Measurements from ENCODE around the gene MYO1G.

MYO1G gene

DNA sequence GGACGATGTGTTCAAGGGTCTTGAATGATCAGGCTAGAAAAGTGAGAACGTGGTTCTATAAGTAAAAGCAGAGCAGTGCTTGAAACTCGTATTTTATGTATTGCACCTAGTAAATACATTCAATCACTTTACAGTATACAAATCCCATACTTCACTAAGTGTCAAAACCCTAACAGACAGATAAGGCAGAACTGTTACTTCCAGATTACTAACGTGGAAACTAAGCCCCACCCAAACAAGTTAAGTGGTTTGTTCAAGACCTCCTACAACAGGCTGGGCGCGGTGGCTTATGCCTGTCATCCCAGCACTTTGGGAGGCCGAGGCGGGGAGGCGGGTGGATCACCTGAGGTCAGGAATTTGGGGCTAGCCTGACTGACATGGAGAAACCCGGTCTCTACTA lies 9.2 kb upstream of the MYO1G start:
- Mint-ChIP-seq H3K27ac (no peak overlapping the region), H3K36me3 (peaks cover 40% of the 10 kb centered on the region), H3K4me3 (peak overlapping the region; percentile 99), H3K9me3 (no peaks in the 10 kb centered on the region), H3K4me1 (peaks cover 46% of the 10 kb centered on the region)
- ATAC-seq (no peak), DNase-seq (ENCODE audit: low spot score in 2 of 2) (no peak)

DNA sequence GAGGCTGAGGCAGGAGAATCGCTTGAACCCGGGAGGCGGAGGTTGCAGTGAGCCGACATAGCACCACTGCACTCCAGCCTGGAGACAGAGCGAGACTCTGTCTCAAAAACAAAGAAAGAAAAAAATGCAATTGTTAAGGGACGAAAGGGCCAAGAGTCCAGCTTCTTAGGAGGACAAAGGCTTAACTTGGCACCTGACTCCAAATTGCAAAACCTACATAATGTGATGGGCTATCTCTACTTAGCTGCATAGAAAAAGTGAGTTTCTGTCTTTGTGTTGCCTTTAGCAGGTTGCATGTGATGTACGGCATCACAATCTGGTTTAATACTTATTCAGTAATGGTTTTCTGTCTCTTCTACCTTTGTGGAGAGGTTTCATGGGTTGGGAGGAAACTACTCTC lies 8.6 kb upstream of the MYO1G start:
- H3K4me1 Mint-ChIP-seq, result peaks cover 51% of the 10 kb centered on the region
- peak overlapping the region; percentile 99 for H3K27ac Mint-ChIP-seq
- DNase-seq (ENCODE audit: low spot score in 2 of 2) (no peak), ATAC-seq (no peak)
- H3K4me3 Mint-ChIP-seq, result peak overlapping the region; percentile 99
- no peaks in the 10 kb centered on the region for H3K9me3 Mint-ChIP-seq
- H3K36me3 Mint-ChIP-seq, result peaks cover 45% of the 10 kb centered on the region

DNA sequence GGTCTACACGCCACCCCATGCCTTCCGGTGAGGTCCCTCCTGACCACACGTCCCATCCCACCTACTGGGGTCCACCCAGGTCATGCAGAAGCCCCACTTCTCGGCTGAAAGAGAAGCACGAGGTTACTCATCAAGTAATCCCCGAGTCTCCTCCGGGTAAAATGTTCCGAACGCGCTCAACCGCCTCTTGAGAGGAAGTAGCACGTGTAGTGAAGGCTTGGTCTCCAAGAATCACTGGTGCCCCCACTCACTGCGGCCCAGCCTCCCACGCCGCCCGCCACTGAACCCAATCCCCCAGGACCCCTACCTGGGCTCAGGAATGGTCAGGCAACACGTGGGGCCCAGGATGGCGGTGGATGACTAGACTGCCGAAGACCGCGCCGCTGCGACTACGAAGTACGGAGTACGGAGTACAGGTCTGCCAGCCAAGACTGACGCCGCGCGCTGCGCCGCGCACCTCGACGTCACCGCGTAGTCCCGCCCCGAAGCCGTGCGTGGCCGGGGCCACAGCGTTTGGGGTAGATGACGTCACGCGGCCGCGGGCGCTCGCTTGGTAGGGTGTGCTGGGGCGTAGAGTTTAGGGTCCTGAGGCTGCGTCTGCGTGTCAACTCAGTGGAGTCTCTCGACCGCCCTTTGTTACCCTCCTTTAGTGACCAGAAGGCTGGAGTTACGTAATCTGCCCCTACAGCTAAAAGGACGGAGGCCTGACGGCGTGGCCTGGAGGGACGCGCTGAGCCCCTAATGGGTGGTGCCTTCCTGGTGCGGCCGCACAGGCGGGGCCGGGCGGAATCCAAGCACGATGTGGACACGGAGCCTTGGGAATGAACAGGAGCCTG lies 7.6 kb upstream of the MYO1G start:
- no peaks in the 10 kb centered on the region for H3K9me3 Mint-ChIP-seq
- peak overlapping the region; percentile 99 for H3K27ac Mint-ChIP-seq
- H3K4me1 Mint-ChIP-seq, result peaks cover 54% of the 10 kb centered on the region
- peak; percentile 92 to 97 for DNase-seq (ENCODE audit: low spot score in 2 of 2)
- peak; percentile 97 for ATAC-seq
- peaks cover 55% of the 10 kb centered on the region for H3K36me3 Mint-ChIP-seq
- H3K4me3 Mint-ChIP-seq, result peak overlapping the region; percentile 99

DNA sequence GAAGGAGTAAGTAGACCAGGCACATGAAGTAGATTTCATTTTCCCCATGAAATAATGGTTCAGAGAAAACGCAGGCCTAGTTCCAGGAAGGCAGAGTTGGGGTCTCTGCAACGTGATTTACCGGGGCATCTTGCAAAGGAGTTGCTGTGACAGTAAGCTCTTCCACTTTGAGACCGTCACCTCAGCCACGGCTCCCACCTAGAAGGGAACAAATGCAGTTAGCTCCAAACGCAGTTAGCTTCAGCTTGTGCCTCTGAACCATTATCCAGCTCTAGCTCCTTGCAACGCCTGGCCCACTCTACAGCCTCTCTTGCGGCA lies 7.0 kb upstream of the MYO1G start:
- Mint-ChIP-seq H3K27ac (peak overlapping the region; percentile 99), H3K9me3 (no peaks in the 10 kb centered on the region), H3K4me1 (peaks cover 60% of the 10 kb centered on the region), H3K4me3 (peak overlapping the region; percentile 99), H3K36me3 (peaks cover 61% of the 10 kb centered on the region)
- ATAC-seq (no peak), DNase-seq (ENCODE audit: low spot score in 2 of 2) (no peak)

DNA sequence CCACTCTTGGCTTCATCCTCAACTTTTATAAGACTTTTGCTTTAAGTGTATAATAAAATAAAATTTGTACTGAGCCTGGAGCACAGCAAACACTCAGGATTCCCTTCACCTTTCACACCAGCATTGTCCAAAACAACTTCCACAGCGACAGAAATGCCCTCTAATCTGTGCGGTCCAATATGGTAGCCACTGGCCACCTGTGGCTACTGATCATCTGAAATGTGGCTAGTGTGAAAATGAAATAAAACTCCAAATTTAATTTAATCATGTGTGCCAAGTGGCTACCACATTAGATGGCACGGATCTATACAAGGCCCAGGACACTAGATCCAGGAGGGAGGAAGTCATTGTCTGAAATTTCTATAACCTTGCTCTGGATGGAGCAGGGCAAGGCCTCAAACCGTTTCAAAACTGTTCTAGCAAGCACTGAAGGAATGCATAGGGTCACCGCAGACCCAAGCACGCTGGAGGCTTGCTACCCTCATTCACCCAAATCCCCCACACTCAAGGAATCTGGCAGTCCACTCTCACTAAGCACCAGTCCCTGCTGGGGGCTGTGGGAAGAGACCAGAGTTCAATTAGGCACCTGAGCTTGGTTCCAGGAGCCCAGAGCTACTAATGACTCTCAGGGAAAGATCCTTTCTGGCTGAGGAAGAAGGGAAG lies 6.3 kb upstream of the MYO1G start:
- ATAC-seq (no peak), DNase-seq (ENCODE audit: low spot score in 2 of 2) (peak in 1 of 2 donors; percentile 56)
- Mint-ChIP-seq H3K4me1 (peaks cover 66% of the 10 kb centered on the region), H3K4me3 (peak overlapping the region; percentile 99), H3K27ac (peak overlapping the region; percentile 99), H3K9me3 (no peaks in the 10 kb centered on the region), H3K36me3 (peaks cover 68% of the 10 kb centered on the region)

DNA sequence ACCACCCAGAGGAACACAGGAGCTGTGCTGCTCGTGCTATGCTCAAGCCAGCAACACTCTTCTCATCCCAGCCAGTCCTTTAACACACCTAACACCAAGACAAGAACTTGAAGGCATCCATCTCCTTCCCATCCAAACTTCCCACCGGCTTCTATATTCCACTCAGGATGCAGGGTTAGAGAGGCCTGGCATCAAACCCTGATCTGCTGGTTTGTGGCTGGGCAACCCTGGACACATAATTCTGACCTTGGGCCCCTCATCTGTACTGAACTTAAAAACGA lies 5.6 kb upstream of the MYO1G start:
- ATAC-seq, result no peak
- Mint-ChIP-seq H3K4me3 (peak overlapping the region; percentile 99), H3K9me3 (no peaks in the 10 kb centered on the region), H3K27ac (peak overlapping the region; percentile 99), H3K36me3 (peaks cover 71% of the 10 kb centered on the region), H3K4me1 (peaks cover 74% of the 10 kb centered on the region)
- no peak for DNase-seq (ENCODE audit: low spot score in 2 of 2)

DNA sequence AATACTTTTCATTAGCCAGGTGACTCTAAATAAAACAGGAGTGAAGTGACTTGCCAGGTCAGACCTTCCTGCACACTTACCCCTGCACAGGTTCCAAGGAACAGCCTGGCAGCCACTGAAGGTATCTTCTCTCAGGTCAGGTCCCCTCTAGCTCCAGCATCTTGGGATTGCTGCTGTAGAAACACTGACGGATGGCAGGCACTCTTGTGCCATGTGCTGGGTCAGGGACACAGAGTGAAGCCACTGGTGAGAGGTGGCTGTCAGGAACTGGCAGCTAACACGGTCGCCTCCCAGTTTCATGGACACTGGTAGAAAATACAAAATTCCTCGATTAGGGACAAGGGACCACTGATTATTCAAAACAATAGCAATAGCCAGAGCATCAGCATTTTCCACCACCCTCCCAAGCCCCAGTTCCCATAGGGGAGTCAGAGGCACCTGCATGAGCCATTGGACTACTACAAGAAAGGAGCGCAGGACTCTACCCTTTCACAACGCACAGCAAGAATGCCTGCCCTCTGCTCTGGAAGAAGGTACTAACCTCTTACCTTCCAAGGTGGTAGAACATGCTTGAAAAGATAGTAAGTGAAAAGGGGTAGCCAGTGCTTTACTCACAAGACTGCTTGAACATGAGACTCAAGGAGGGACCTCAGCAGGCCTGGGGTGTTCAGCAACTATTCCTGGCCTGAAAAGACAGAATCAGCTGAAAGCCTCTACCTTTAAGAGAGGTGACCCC lies 5.1 kb upstream of the MYO1G start:
- Mint-ChIP-seq H3K4me3 (peak overlapping the region; percentile 99), H3K9me3 (no peaks in the 10 kb centered on the region), H3K4me1 (peaks cover 78% of the 10 kb centered on the region), H3K27ac (peak overlapping the region; percentile 99), H3K36me3 (peaks cover 76% of the 10 kb centered on the region)
- DNase-seq (ENCODE audit: low spot score in 2 of 2), result peak in 1 of 2 donors; percentile 55
- no peak for ATAC-seq

DNA sequence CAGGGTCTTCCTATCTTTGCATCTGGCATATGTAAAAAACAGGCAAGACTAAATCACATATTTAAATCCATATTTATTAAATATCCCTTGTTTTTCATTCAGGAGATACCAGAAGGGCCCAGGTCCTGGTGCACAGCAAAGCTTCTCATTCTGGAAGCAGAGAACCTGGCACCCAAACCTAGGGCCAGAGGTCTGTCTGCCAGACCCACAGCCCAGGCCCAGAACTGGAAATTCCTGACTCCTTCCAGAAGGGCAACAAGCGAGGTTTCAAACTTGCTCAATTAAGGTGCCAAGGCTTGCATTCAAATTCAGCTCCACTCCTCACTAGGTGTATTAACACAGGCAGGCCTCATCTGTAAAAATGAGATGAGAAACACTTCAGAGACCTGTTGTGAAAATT lies 4.2 kb upstream of the MYO1G start:
- H3K9me3 Mint-ChIP-seq, result no peaks in the 10 kb centered on the region
- no peak for DNase-seq (ENCODE audit: low spot score in 2 of 2)
- no peak for ATAC-seq
- peaks cover 86% of the 10 kb centered on the region for H3K36me3 Mint-ChIP-seq
- H3K4me3 Mint-ChIP-seq, result peak overlapping the region; percentile 99
- peak overlapping the region; percentile 99 for H3K27ac Mint-ChIP-seq
- H3K4me1 Mint-ChIP-seq, result peaks cover 76% of the 10 kb centered on the region

DNA sequence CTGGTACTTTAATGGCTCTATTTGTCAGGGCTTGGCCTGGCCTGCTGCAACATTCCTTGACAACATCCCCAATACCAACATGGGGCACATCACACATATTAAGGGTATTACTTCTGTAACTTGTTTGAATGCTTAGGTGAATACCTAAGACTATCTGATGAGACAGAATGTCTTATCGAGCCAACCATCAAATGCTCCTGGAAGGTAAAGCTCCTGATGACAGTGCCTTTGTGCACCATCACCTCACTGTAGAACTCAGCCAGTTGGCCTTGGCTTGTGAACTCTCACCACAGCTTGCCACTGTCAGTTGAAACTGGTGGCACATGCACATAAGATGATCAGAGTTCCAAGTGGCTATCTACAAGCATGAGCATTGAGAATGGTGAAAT lies 3.7 kb upstream of the MYO1G start:
- DNase-seq (ENCODE audit: low spot score in 2 of 2) (peak in 1 of 2 donors; percentile 53), ATAC-seq (no peak)
- Mint-ChIP-seq H3K4me3 (peak overlapping the region; percentile 99), H3K9me3 (no peaks in the 10 kb centered on the region), H3K36me3 (peaks cover 90% of the 10 kb centered on the region), H3K4me1 (peaks cover 72% of the 10 kb centered on the region), H3K27ac (peak overlapping the region; percentile 99)

DNA sequence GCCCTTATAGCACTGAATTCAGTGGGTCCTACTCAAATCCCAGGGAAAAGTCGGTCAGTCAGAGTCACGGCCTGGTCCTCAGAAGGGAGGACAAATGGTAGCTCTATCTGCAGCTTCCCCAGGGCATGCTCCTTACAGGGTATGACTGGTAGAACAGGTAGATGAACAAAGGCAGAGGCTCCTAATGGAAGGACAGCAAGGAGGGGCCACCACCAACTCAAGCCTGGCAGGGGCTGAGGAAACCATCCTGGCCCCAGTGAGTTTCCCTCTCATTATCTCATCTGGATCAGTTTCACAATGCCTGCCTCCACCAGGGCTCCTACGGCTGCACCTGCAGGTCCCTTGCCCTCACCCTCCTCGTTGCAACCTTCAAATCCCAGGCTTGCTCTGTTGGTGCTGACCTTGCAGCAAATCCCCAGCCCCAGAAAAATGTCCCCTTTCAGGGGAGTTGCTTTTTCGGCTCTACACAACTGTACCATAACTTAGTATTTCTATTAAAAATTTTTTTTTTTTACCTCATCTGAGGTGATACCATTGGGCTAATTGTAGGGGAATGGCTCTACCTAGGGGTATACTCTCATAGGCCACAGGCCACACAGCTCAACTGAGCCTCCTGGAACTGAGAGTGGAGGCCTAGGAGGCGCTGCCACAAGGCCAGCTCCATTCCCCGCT lies 2.4 kb upstream of the MYO1G start:
- ATAC-seq (no peak), DNase-seq (ENCODE audit: low spot score in 2 of 2) (peak in 1 of 2 donors; percentile 84)
- H3K27ac Mint-ChIP-seq, result peak overlapping the region; percentile 99
- H3K4me1 Mint-ChIP-seq, result peaks cover 65% of the 10 kb centered on the region
- no peaks in the 10 kb centered on the region for H3K9me3 Mint-ChIP-seq
- H3K36me3 Mint-ChIP-seq, result peaks cover 96% of the 10 kb centered on the region
- peak overlapping the region; percentile 99 for H3K4me3 Mint-ChIP-seq

DNA sequence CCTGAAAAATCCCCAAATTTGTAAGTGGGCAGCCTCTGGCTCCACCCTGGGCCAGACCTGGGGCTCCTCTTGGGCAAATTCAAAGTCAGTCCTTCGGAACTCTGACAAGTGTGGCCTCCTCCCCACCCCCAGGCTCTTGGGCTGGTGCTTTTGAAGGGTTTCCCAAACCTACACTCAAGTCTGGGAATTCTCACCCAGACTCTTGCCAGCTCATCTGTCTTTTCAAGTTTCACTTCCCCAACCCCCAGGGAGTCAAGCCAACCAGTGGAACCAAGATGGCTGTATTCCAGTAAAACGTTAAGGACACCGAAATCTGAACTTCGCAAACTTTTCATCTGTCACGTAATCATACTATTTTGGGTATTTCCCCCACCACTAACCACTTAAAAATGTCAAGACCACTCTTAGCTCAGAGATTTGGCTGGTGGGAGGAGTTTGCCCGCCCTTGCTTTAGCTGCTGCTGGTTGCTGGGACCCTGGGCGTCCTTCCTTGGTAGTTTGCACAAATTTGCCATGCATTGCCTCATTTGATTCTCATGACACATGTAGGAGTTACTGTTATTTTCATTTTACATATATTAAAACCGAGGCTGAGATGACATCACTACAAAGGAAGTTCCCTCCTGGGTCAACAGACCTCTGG lies 1.7 kb upstream of the MYO1G start:
- peak; percentile 56 to 91 for DNase-seq (ENCODE audit: low spot score in 2 of 2)
- H3K9me3 Mint-ChIP-seq, result no peaks in the 10 kb centered on the region
- H3K4me3 Mint-ChIP-seq, result peak overlapping the region; percentile 99
- H3K36me3 Mint-ChIP-seq, result peaks cover 96% of the 10 kb centered on the region
- peak overlapping the region; percentile 99 for H3K27ac Mint-ChIP-seq
- peaks cover 68% of the 10 kb centered on the region for H3K4me1 Mint-ChIP-seq
- peak; percentile 72 for ATAC-seq

DNA sequence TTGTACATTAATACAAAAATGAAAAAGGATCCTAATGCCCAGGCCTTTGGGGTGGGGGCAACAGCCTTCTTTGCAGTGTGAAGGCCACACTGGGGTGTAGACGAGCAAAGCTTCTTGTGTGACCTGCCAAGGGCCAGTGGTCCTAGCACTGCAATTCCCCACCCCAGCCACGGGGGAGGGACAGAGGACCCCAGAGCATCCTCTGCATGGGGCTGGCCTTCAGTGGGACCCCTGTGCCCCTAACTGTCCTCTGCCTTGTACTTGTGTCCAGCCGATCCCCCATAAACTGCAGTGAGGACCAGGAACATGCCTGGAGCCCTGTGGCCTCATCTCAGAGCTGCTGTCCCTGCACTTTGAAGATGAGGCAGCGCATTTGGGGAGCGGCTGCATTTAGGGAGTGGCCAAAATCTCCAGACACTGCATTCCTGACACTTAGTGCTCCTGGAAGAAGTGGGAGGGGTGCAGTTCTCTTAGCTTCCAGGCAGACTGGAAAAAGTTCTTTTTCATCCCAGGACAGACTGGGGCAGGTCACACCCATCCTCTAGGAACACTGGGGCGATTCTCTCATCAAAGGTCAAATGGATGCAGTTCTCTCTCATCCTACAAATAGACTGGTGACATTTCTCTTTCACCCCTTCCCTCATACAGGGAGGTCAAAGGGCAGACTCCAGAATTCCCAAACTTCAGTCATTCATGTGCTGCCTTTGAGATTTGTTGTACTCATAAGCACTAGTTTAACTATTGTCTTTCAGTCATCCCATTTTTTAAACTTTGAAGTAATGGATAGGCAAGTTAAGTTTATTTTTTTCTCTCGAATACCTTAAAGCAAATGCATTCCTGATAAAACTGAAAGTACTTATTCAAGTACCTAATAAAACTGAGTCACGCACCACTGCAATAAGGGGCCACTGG lies 922 bp upstream of the MYO1G start:
- Mint-ChIP-seq H3K27ac (peak overlapping the region; percentile 99), H3K36me3 (peaks cover 96% of the 10 kb centered on the region), H3K9me3 (no peaks in the 10 kb centered on the region), H3K4me1 (peaks cover 69% of the 10 kb centered on the region), H3K4me3 (peak overlapping the region; percentile 99)
- ATAC-seq (no peak), DNase-seq (ENCODE audit: low spot score in 2 of 2) (peak in 1 of 2 donors; percentile 75)

DNA sequence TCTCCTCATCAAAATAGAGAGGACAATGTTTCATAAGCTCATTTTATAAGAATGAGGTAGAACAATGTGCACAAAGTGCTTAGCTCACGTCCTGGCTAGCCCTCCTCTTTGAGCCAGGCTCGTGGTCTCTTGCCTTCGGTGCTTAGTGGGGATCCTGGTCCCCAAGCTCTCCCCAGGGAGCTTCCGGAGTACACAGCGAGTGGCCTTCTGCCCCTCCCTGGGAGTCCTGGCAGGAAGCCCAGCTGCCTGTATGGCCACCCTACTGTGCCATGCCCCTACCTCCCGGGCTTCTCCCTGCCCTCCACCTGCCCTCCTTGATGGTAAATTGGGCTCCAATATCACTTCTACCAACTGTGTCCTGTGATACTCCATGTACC lies 868 bp downstream of the MYO1G start:
- no peak for DNase-seq (ENCODE audit: low spot score in 2 of 2)
- ATAC-seq, result no peak
- H3K4me1 Mint-ChIP-seq, result peaks cover 67% of the 10 kb centered on the region
- peak overlapping the region; percentile 99 for H3K27ac Mint-ChIP-seq
- H3K36me3 Mint-ChIP-seq, result peaks cover 96% of the 10 kb centered on the region
- H3K4me3 Mint-ChIP-seq, result peak overlapping the region; percentile 99
- no peaks in the 10 kb centered on the region for H3K9me3 Mint-ChIP-seq

DNA sequence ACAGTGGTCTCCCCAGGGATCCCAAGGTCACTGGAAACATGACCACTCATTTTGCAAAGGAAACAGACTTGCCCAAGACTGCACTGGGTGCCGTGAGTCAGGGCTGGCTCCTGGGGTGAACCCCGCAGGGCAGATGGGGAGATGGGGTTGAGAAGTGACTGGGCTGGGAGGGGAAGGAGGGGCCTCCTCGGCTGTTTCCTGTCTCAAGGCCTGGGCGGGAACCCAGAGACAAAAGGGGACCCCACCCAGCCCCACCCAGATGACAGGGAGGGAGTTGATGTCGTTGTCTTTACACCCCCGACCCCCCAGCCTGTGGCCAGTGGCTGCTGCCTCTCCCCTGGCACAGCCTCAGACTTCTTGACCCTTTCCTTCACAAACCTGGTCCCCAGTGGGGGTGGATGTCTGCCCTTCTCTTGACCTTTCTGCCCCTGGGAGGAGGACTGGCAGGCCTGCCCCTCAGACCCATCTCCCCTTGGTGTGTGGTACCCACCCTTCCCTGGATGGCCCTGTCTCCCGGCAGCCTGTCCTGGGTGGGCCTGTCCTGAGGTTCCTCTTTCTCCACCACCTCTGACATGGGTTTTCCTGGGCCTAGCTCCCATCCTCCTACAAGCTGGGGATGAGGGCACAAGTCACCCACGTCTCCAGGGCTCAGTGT lies 1.4 kb downstream of the MYO1G start:
- Mint-ChIP-seq H3K4me1 (peaks cover 67% of the 10 kb centered on the region), H3K36me3 (peaks cover 96% of the 10 kb centered on the region), H3K9me3 (no peaks in the 10 kb centered on the region), H3K27ac (peak overlapping the region; percentile 99), H3K4me3 (peak overlapping the region; percentile 99)
- DNase-seq (ENCODE audit: low spot score in 2 of 2), result peak; percentile 60 to 83
- ATAC-seq, result peak; percentile 73

All from stimulated activated effector memory CD8-positive, alpha-beta T cell treated with anti-CD3 and anti-CD28 coated beads, Interleukin-12 subunit alpha, Interleukin-12 subunit beta, amount 100 ng/mL, for 72 hours (primary cell).